GM19025 (cell line): Measurements from ENCODE around the gene DACT3.

Experiments
- ATAC-seq: cut with Tn5 transposase; IDR thresholded peaks from one replicate; pipeline ENCODE4 v1.9.1; 2021; ENCODE audit warnings: mild to moderate bottlenecking, low read depth, moderate library complexity; ENCODE audit not compliant: unreplicated experiment

DACT3 gene

DNA sequence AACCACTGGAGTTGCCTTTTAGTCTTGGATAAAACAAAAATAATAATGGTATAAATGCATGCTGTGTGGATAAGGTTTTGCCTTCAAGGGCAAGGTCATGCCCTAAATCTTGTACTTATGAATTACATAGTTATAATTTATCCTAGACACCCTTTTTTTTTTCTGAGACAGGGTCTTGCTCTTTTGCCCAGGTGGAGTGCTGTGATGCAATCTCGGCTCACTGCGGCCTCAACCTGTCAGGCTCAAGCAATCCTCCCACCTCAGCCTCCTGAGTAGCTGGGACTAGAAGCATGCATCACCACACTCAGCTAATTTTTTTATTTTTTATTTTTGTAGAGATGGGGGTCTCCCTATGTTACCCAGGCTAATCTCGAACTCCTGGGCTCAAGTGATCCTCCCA lies 7.7 kb upstream of the DACT3 start:
- ATAC-seq: no peak

DNA sequence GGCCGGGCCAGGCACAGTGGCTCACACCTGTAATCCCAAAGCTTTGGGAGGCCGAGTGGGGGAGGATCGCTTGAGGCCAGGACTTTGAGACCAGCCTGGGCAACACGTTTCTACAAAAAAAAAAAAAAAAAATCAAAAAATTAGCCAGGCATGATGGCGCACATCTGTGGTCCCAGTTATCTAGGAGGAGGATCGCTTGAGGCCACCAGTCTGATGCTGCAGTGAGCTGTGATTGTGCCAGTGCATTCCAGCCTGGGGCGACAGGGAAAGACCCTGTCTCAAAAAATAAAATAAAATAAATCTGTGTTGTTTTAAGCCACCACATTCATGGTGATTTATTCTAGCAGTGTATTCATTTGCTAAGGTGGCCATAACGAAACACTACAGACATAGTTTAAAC lies 4.1 kb upstream of the DACT3 start:
- ATAC-seq: no peak

DNA sequence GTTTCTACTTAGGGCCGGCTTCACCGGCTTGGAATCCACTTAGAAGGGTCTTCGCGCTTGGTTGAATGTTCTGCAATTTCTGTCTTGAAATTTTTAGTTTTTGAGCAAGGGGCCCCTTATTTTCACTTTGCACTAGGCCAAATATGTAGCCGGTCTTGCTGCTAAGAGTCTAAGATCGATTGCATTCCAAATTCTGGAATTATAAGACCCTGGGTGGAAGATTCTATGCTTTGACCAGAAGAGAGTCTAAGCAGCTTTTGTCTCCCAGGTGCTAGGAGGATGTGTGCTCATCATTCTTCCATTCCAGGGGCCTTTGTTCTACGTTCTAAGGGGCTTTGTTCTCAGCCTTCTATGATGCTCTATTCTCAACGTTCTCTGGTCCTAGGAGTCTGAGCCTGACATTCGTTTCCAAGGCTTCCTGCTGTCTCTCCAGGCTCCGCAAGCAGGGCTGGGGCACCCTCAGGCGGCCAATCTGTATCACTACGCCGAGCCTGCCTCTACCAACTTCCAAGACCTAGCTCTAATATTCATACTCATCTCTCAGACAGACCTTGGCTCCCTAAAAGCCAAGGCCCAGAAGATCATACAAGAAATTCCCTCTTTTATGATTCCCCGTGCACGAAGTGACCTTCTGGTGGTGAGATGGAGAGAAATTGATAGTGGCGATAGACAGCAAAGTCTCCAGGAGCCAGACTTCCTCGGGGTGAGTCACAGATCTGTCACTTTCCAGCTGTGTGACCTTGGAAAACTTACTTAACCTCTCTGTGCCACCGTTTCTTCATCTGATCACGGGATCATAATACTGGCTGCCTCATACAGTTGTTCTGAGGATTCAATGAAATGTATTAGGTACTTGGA lies 982 bp upstream of the DACT3 start:
- no peak for ATAC-seq

DNA sequence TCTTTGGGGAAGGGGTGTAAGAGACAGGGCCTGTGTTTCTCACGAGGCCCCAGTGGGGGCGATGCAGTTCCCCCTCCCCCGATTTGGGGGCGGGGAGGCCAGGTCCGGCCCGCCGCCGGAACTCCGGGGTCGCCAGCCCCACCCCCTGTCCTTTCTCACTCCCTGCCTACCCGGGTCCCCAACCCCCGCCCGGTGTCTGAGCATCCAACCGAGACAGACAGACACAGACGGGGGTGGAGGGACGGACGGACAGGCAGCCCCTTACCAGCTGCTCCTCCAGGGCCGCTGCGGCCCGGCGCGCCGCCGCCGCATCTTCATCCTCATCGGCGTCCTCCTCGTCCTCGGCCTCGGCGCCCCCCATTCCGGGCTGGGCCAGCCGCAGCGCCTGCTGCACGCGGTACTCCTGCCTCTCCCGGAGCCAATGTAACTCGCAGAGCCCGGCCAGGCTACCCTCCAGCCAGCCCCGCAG lies 397 bp downstream of the DACT3 start:
- ATAC-seq: no peak

DNA sequence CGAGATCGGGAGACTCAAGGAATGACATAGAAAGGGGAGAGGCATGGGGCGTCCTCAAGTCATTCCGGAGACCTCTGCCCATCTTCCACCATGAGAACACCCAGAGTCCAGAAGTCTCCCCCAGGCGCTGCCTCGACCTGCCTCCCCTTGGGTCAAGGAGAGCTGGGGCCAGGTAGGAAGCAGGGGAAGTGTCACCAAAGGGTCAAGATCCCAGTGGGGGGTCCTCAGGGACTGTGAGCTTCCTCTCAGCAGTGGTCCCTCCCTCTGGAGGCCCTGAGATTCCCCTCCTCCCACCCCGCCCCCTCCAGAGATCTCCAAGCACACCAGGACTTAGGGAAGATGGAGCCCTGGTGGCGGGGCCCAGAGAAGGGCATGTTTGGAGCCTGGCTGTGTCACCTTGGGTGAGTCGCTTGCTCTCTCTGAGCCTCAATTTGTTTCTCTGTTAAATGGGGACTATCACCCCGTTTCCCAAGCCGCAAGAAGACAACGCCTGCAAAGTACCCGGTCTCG lies 919 bp downstream of the DACT3 start:
- no peak for ATAC-seq

DNA sequence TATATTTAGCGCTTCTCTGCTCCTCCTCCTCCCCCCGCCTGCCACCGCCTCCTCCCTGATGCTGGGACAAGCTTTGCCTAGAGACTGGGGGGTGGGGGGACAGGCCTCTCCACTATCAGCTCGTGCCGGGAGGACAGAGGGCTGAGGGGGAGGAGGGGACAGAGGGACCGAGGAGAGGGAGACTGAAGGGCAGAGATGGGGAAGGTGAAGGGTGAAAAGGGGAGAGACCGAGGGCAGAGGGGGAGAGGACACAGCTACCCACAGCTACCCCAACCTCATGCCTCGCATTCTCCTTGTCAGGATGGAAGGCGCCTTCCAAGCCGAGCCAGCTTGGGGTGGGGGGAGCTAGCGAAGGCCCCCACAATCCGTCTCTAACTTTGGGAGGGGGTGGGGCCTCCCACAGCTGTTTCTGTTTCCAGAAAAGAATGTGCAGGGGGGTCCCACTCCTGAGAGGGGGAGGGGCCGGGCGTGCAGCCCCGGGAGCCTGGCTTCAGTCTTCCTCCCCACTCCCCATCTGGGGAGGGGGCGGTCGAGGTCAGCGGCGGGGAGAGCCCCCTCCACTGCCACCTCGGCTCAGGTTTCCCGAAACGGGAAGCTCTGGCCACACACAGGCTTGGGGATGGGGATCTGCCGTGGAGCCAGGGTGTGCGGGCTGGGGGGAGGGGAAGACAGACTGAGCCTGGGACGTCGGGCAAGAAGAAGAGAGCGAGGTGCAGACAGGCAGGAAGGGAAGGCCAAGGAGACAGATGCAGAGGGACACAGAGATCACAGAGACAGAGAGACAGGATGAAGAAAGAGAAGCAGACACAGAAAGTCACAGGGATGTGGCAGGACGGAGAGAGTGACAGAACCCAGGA lies 1.6 kb downstream of the DACT3 start:
- ATAC-seq: no peak

DNA sequence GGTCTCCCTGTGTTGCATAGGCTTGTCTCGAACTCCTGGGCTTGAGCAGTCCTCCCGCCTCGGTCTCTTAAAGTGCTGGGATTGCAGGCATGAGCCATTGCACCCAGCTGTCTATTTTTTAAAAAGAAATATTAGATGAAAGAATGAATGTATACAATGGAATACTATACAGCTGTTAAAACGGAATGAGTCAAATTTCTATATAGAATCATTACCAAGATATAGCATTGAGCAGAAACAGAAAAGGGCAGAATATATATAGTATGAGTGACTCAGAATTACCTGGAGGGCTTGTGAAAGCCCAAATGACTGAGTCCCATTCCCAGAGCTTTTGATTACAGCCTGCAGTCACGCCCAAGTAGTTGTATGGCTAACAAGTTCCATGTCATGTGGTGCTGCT lies 4.4 kb downstream of the DACT3 start:
- ATAC-seq: no peak

DNA sequence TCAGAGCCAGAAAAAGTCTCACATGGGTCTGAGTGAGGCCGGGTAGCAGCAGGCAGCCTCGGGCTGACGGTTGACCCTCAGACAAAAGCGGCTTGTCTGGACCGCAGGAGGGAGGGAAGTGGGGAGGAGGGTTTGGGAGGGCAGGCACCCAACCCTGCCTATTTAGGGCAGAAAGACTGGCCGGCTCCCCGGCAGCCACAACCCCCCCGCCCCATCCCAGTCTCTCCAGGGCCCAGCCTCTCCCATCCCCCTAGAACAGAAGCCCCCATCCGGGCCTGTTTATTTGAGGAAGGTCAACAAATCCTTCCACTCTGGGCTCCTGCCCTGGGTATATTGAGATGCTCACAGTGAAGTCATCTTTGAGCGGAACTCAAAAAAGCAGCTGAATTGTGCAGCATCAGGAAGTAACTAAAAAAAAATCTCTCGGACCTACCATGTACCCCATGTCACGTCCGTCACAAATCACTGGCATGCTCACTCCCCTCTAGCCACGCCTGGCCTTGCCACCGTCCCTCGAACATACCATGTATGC lies 6.3 kb downstream of the DACT3 start:
- no peak for ATAC-seq

DNA sequence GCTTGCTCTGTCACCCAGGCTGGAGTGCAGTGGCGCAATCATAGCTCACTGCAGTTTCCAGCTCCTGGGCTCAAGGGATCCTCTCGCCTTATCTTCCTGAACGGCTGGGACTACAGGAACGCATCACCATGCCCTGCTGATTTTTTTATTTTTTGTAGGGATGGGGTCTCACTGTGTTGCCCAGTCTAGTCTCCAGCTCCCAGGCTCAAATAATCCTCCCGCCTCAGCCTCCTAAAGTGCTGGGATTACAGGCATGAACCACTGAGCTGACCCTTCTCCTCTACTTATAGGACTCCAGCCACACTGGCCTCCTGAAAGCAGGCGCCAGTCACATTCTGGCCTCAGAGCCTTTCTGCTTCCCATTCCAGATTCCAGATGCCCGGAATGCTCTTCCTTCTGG lies 10.5 kb downstream of the DACT3 start:
- no peak for ATAC-seq

DNA sequence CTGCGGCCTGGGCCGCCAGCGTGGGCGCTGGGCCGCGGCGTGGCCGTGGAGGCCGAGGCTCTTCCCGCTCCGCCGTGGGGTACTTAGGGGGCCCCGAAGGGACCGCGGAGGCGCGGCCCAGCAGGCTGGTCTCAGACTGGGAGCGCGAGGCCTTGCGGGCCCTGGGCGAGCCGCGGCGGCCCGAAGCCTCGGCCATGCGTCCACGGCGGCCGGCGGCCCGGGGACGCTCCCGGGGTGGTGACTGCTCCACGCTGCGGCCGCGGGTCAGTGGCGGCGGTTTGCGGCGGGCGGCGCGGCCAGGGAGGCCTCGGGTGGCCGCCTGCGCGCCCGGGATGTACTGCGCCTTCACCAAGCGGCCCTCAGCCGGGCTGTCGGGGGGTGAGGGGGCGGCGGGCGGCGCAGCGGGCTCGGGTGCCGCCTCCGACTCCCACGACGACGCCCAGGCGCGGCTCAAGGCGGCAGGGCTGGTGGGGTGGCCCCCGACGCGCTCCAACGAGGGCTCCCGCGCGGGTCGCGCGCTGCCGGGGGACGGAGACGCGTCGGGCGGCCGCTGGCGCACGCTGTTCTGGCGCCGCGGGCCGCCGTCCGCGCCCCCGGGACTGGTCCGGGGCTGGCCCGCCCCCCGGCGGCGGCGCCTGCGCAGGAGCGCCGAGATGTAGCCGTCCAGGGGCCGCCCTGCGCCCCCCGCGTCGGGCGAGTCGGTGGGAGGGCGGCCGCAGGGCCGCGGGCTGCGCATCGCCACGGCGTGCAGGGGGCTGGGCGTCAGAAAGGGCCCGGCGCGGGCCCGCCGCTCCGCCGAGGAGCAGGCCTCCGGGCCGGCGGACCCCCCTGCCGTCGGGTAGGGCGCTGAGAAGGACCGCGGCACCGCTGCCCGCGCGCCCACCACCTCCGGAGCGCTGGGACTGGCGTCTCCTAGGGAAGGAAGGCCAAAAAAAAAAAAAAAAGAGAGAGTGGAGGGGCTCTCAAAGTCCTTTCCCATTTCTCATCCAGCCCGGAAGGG lies 11.7 kb downstream of the DACT3 start:
- ATAC-seq: no peak

DNA sequence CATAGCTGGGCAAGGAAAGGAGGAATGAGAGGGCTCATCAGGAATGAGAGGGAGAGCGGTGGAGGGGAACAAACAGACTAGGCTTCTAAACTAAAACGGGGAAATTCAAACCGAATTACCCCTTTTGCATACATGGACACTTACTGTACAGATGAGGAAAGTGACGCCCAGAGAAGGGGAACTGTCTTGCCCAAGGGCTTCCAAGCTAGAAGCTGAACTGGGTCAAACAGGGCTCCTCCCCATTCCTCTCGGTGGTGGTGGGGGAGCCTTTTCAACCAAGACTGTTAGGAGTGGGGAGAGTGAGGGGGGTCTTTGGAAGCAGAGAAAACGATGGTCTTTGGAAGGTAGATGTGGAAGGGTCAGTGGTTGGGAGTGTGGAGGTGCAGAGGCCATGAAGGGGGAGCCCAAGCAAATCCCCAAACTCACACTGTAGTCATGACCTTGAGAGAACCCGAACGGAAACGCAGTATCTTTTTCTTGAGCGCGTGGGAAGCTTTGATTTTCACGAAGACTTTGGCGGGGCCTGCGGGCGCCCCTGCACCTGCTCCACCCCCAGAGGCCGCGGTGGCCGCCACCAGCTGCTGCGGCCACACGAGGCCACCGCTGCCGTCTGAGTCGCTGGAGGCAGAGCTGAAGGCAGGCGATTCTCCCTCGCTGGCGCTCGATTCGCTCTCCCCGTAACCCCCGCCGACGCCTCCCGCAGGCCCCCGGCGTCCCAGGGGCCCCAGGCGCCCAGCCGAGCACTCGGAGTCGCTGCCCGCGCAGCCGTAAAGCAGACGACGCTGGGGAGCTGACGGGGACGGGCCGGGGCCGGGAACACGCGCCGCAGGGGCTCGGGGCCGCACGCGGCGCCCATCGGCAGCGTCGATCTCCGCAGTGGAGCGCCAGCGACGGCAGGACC lies 12.7 kb downstream of the DACT3 start:
- no peak for ATAC-seq

DNA sequence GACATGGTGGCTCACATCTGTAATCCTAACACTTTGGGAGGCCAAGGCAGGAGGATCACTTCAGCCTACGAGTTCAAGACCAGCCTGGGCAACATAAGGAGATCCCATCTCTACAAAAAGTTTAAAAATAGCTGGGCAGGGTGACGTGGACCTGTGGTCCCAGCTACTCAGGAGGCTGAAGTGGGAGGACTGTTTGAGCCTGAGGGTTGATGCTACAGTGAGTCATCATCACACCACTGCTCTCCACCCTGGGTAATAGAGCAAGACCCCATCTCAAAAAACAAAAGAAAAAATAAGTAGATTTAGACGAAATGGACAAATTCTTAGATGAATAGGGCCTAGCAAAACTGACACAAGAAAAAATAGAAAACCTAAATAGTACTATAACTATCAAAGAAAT lies 14.6 kb downstream of the DACT3 start:
- no peak for ATAC-seq

DNA sequence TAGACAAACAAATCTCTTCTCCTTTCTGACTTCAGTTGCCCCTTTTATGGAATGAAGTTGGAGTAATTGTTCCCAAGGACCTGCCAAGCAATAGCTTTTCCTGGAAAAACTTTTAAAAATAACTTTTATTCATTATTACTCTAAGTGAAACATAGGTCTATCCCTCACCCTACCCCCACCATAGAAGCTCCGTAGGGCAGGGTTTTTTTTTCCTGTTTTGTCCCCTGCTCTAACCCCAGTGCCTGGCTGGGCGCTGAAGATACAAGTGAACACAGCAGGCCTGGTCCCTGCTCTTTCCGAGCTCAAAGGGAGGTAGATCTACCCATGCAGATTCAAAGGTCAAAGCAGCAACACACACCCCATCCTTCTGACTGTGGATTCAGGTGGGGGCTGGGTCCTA lies 16.3 kb downstream of the DACT3 start:
- no peak for ATAC-seq

DNA sequence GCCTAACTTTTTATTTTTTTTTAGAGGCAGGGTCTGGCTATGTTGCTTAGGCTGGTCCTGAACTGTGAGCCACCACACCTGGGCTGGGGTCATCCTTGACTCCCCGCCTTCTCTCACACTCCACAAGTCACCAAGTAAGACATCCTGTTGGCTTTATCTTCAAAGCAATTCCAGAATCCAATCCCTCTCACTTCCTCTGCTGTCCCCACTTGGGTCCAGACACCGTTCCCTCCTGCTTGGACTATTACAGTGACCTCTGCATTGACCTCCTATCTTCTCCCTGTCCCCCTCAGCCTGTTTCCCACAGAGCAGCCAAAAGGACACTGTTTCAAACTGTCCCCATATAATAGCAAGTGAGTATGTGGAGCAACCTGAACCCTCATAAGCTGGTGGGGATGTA lies 20.3 kb downstream of the DACT3 start:
- ATAC-seq: no peak

DNA sequence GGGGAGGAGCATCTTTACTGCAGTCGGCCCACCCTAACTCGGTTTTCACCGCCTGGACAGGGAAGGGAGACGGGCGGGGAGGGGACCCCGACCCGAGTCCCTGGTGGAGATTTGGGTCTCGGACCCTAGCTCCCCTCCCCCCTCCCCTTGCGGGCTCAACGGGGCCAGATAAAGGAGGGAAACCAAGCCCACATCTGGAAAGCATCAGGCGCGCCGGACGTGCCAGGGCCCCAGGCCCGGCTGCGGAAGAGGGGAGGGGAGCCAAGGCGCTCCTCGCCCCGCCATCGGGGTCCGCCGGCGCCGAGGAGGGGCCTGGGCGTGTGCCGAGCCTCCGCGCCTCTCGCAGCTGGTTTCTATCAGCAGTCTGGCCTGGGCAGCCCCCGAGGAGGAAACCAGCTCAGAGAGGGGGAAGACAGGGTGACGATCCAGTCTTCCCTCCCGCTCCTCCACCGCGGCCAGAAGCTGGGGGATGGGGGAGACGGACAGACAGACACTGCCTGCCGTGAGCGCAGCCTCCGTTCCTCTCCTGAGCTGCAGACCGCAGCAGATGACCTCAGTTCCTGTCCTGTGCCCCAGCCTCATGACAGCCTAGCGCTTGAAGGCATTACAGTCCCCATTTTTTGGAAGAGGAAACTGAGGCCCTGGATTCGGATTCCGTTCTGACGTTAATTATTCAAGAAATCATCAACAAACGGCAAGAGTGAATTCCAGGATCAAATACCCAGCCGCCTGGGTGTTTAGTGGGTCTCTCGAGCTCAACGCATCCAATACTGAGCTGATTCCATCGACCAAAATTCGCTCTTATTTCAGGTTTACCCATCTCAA lies 21.4 kb downstream of the DACT3 start:
- no peak for ATAC-seq

DNA sequence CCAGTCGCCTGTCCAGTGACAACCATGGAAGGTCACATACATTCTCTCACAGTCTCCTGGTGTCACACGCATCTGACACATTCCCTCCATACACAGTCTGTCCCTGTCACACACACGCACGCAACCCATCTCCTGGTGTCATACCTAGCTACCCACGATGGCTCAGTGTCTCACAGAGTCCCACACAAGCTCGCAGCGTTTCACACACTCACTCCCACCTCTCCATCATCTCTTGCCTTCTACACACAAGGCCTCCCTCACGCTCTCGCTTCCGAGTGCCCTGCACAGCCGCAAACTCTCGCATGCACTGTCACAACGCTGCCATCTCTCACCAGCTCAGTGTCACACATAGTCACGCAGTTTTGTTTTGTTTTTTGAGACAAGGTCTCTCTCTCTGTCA lies 23.8 kb downstream of the DACT3 start:
- no peak for ATAC-seq

DNA sequence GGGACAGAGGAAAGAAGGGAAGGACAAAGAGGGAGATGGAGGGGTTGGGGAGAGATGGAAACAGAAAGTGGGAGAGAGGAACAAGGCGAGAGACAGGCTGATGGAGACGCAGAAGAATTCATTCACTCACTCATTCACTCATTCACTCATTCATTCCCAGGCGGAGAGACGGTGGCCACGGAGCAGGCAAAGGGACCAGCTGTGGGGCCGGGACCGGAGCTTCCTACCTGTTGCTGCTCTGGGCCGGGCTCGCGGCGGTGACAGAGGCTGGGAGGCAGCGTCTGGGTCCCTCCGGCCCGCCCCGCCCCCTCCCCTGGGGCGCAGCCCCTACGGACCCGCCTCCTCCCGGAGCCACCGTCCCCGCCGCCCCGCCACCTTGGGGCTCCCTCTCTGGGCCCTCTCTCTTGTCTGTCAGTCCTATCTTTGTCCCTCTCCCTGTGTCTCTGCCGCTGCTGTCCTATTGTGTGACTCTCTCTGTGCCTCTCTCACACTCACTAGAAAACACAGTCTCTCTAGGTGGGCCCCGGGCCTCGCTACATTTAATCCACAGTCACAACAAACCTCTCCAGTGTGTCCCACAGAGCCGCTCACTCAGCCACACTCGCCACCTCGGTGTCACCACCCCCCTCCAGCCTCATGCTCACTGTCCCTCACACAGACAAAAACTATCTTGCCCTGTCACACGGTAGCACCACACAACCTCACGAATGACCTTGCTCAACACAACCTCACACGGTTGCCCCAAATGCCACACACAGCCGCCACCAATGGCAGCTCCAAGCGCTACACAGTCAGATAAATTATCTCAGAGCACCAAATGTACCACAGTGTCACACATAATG lies 24.8 kb downstream of the DACT3 start, which contains the start of gene GNG8:
TSS of gene GNG8 (minus strand) at position 283 of the 842 bp plus-strand sequence. CDS start 1,520 bp downstream, outside the sequence.
- no peak for ATAC-seq
